ENCODE measurements around the gene GBE1. TPM values are rescaled to one million over a fixed set of nuclear protein-coding genes. Genes with fewer than 3 reads are reported as not detected.

Gene GBE1
- total RNA-seq, 2 experiments from 2014 or later: 3.7 to 4.4 TPM

- POLR2A ChIA-PET: no interaction called here
- H3K27me3 Mint-ChIP-seq: no peaks in the 10 kb centered on the region
- CTCF ChIA-PET: no interaction called here
Measured at GRCh38 chr3:81726735-81727134, 34.7 kb downstream of the GBE1 start.

DNA sequence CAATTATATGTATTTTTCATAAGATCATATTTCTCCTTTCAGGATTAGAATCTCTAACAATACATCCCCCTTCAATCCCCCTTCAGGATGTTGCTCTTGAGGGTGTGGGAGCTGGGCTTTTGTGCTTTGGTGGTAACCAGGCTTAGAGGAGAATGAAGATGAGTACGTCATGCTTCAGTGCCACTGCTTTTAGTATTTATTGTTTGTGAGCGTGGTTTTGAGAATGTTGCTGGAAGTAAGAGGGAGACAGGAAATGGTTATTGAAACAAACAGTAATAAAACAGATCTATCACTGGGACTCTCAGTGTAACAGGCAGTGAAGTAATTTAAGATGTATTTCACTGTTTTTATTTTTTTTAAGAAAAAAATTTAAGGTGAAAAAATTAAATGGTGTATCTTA, 35.3 kb downstream of the GBE1 start:
- DNase-seq: no peak
- no peak for ATAC-seq (ENCODE audit: poor library complexity)
- TF ChIP-seq, protein P1, sequence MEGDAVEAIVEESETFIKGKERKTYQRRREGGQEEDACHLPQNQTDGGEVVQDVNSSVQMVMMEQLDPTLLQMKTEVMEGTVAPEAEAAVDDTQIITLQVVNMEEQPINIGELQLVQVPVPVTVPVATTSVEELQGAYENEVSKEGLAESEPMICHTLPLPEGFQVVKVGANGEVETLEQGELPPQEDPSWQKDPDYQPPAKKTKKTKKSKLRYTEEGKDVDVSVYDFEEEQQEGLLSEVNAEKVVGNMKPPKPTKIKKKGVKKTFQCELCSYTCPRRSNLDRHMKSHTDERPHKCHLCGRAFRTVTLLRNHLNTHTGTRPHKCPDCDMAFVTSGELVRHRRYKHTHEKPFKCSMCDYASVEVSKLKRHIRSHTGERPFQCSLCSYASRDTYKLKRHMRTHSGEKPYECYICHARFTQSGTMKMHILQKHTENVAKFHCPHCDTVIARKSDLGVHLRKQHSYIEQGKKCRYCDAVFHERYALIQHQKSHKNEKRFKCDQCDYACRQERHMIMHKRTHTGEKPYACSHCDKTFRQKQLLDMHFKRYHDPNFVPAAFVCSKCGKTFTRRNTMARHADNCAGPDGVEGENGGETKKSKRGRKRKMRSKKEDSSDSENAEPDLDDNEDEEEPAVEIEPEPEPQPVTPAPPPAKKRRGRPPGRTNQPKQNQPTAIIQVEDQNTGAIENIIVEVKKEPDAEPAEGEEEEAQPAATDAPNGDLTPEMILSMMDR (IDR thresholded peaks at IDR 0.05): no peak
- Mint-ChIP-seq H3K27ac (no peak overlapping the region), H3K4me3 (no peak overlapping the region), H3K27me3 (no peaks in the 10 kb centered on the region), H3K36me3 (ENCODE audit: low read depth) (no peaks in the 10 kb centered on the region), H3K9me3 (no peaks in the 10 kb centered on the region), H3K4me1 (ENCODE audit: low read depth) (no peaks in the 10 kb centered on the region)
- CTCF ChIA-PET: no interaction called here
- H3K36me3 ChIP-seq (ENCODE audit: insufficient read depth, low read length): no peaks in the 10 kb centered on the region
- POLR2A ChIA-PET: interaction anchor here (0.6 kb wide), 1 partner anchor 28 kb away, joined by 4 read pairs; no protein-coding TSS in a partner anchor
- H3K9me3 ChIP-seq (ENCODE audit: control insufficient read depth in 1 of 2, insufficient read depth in 1 of 2, low read length in 2 of 2): no peaks in the 10 kb centered on the region
- intact Hi-C loops (cut with DNase I, micrococcal nuclease): no loop called here
- no peaks in the 10 kb centered on the region for H3K27me3 ChIP-seq (ENCODE audit: control insufficient read depth in 1 of 2, insufficient read depth in 2 of 2, low read length in 2 of 2)
- no peaks in the 10 kb centered on the region for H3K4me1 ChIP-seq (ENCODE audit: insufficient read depth, low read length)
- H3K4me3 ChIP-seq (ENCODE audit: low read length): no peak overlapping the region
- no peak overlapping the region for H3K27ac ChIP-seq (ENCODE audit: low read depth in 1 of 2, low read length in 2 of 2)

More at GRCh38 chr3:81726735-81727134, 34.7 kb downstream of the GBE1 start:
- Mint-ChIP-seq H3K4me3 (no peak overlapping the region), H3K9me3 (no peaks in the 10 kb centered on the region), H3K4me1 (ENCODE audit: low read depth) (no peaks in the 10 kb centered on the region), H3K27ac (no peak overlapping the region), H3K36me3 (ENCODE audit: low read depth) (no peaks in the 10 kb centered on the region)
- no peak for DNase-seq
- H3K4me3 ChIP-seq (ENCODE audit: low read length): no peak overlapping the region
- no peaks in the 10 kb centered on the region for H3K27me3 ChIP-seq (ENCODE audit: control insufficient read depth in 1 of 2, insufficient read depth in 2 of 2, low read length in 2 of 2)
- H3K27ac ChIP-seq (ENCODE audit: low read depth in 1 of 2, low read length in 2 of 2): no peak overlapping the region
- intact Hi-C loops (cut with DNase I, micrococcal nuclease): no loop called here
- no peak for ATAC-seq (ENCODE audit: poor library complexity)
- H3K9me3 ChIP-seq (ENCODE audit: control insufficient read depth in 1 of 2, insufficient read depth in 1 of 2, low read length in 2 of 2): no peaks in the 10 kb centered on the region
- no peaks in the 10 kb centered on the region for H3K4me1 ChIP-seq (ENCODE audit: insufficient read depth, low read length)
- TF ChIP-seq, protein P1 (IDR thresholded peaks at IDR 0.05): no peak
- H3K36me3 ChIP-seq (ENCODE audit: insufficient read depth, low read length): no peaks in the 10 kb centered on the region

GRCh38 chr3:81723732-81724313, 37.6 kb downstream of the GBE1 start:
- no peak overlapping the region for H3K27ac ChIP-seq (ENCODE audit: low read depth in 1 of 2, low read length in 2 of 2)
- intact Hi-C loops (cut with DNase I, micrococcal nuclease): no loop called here
- Mint-ChIP-seq H3K9me3 (no peaks in the 10 kb centered on the region), H3K4me3 (no peak overlapping the region), H3K27me3 (no peaks in the 10 kb centered on the region), H3K4me1 (ENCODE audit: low read depth) (no peaks in the 10 kb centered on the region), H3K27ac (no peak overlapping the region), H3K36me3 (ENCODE audit: low read depth) (no peaks in the 10 kb centered on the region)
- H3K4me3 ChIP-seq (ENCODE audit: low read length): no peak overlapping the region
- no peak for ATAC-seq (ENCODE audit: poor library complexity)
- ChIA-PET POLR2A (no interaction called here), CTCF (interaction anchor here (1.2 kb wide), 1 partner anchor 13 kb away, joined by 3 read pairs; no protein-coding TSS in a partner anchor)
- H3K27me3 ChIP-seq (ENCODE audit: control insufficient read depth in 1 of 2, insufficient read depth in 2 of 2, low read length in 2 of 2): no peaks in the 10 kb centered on the region
- TF ChIP-seq, protein P1 (IDR thresholded peaks at IDR 0.05): no peak
- no peaks in the 10 kb centered on the region for H3K9me3 ChIP-seq (ENCODE audit: control insufficient read depth in 1 of 2, insufficient read depth in 1 of 2, low read length in 2 of 2)
- H3K4me1 ChIP-seq (ENCODE audit: insufficient read depth, low read length): no peaks in the 10 kb centered on the region
- DNase-seq: no peak
- no peaks in the 10 kb centered on the region for H3K36me3 ChIP-seq (ENCODE audit: insufficient read depth, low read length)
